Activated CD4-positive, CD25-positive, alpha-beta regulatory T cell (primary cell): ENCODE data around the gene CAMK4.
A peak's percentile ranks its signal among the peaks of the same experiment; 100 is the strongest.

Experiments used
- DNase-seq, 4 experiments: peaks; one replicate each; lab custom pipeline; 2025; lab: John Stamatoyannopoulos, UW

CAMK4 gene

GRCh38 chr5:111229221-111229835 is 5.1 kb downstream of the CAMK4 start:
- DNase-seq: no peak

DNA sequence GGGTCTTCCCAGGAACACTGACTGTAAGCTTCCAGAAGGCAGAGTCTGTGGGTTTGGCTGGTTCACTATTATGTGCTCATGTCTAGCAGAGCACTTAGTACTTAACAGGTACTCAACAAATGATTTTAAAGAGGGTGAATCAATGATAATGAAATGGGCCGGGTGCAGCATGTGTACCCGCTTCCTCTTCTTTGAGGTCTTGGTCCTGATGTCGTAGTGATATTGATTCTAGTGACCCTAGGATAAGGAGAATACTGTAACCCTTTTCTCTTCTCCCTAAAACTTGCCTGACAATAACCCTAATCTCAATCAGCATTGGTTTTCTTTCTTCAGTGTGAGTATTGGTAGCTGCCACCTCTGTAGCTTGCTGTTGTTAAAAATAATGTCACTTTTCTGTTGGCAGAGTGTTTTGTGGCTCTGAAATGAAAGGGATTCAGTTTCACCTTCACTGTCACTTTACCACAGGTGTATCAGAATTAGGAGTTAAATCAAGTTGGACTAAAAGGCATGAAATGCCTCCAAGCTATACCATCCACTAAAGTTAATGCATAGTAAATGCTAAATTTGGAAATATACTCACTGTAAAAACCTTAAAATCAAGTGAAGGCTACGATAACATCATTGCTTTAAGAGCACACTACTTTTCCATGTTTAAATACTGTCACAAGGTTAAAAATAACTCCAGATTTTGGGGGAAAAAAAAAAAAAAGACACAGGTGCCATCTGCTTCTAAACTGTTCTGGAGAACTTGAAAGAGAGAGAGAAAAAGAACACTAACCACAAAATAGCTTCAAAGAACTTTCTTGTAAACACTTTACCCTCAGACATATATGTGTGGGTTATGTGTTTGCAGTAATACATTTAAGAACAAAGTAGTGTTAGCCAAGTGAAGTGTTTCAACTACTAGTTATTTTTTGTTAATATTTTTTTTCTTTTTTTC is 6.0 kb downstream of the CAMK4 start:
- DNase-seq: no peak

GRCh38 chr5:111231119-111231518 is 6.9 kb downstream of the CAMK4 start:
- no peak for DNase-seq

- DNase-seq: no peak
These were observed 8.3 kb downstream of the CAMK4 start for GRCh38 chr5:111232311-111233051.

DNA sequence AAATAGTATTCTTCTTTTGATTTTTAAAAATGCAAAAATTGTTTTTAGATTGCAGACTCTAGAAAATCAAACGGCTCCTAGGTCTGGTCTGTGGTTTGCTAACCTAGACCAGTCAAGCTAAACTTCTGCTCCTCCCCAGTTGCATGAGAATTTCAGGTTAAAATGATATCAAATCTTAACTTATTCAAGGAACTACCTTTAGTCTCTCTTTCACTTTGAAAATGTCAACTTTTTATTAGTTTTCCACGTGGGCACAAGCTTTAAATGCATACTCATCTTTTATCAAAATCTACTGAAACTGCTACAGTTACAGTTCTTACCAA is 8.8 kb downstream of the CAMK4 start:
- no peak for DNase-seq

DNA sequence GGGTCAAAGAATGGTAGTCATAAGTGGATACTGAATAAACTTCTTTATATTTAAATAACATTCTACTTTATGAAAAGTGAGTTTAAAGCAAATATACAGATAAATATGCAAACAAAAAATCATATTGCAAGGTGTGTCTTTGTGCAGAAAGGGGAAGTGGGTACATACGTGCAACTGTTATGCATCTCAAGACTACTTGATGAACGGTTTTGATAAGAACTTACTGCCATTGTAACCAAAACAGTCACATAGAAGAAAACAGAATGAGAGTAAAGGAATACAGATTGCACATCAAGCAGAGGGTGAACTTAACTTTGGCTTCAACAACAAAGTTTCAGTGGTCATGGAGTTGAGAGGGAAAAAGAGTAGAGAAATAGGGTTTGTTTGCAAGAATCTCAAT is 9.9 kb downstream of the CAMK4 start:
- no peak for DNase-seq

DNA sequence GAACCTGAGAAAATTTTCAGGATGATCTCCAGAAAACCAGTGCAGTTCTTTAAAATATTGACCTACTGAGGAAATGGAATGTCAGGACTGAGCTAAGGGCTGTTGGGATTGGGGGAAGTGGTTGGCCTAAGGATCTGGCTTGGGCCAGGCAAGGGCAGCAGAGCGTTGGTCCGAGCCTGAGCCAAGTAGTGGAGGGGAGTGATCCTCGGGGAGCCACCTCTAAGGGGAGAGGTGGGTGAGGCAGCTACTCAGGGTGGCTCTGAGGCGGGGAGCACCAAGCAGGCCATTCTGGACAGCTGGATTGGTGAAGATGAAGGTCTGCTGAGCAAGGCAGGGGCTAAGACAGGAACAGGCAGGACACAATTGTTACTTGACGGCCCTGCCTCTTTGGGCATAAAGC is 11.5 kb downstream of the CAMK4 start:
- no peak for DNase-seq

DNA sequence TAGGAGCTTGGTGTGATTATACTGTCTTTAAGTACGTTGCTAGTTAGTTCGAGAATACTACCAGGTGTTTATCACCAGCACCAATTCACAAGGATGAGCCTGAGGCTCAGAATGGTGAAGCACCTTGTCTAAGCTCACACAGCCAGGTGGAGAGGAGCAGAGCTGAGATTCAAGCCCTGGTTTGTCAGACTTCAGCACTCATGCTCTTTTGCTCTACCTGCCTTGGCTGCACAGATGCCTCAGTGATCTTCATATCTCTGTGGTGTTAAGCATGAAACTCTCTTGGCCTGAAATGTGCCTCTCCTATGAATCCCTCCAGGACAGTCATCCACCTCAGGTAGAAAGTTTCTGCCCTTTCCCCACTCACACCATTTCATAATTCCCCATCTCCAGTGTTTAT is 12.2 kb downstream of the CAMK4 start:
- no peak for DNase-seq

- DNase-seq: no peak
These were observed 12.8 kb downstream of the CAMK4 start for GRCh38 chr5:111236995-111237394.

DNA sequence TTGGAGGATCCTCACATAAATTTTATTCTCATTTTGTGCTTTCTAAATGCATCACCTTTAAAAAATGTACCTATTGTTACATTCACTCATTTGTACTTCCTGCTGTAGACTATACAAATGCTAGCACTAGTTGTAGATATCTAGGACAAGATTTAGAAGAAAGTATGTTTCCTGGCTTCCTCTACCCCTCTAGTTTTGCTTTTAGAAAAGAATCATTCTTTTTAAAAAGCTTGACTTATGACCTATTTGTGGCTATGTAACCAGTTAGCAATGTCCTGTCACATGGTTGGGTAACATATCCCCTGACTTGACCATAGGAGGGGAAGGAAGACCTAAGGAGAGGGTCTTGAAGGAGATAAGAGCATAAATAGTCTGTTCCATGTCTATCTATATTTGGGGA is 13.3 kb downstream of the CAMK4 start:
- no peak for DNase-seq

- DNase-seq: no peak
These were observed 14.4 kb downstream of the CAMK4 start for GRCh38 chr5:111238431-111239225.

DNA sequence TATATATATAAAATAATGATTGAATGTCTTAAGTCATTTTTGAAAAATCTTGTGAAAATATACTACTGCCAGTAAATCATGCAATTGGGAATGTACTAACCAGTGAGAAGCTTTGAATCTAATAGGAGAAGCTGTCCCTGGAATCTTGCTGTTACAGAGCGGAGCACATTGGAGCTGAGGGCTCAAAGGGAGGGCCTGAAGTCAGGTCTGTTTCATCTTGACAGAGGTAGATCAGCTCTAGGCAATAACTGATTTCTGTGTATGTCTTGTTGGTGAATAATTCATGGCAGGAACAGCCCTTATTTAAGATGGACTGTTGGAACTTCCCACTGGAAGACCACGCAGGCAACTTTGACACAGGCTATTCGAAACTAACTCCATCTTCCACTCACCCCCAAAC is 17.5 kb downstream of the CAMK4 start:
- DNase-seq: no peak

DNA sequence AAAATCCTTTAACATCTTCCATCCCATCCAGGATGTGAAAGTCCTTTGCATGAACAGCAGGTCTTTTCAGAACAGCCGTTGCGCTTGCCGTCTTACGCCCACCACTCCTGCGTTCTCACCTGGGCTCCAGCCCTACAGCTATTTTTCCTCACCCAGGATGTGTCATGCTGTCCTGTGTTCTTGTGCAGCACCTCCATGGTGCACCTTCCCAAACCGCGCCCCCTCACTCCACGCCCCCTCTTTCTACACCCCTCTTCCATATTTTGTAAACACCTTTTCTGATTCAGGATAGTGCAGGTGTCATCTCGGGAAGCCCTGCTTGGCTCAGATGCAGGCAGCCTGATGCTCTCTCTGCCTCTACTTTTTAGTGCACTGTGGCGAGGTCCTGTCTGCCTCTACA is 18.4 kb downstream of the CAMK4 start:
- DNase-seq: no peak

GRCh38 chr5:111243318-111243717 is 19.1 kb downstream of the CAMK4 start:
- DNase-seq: no peak

- DNase-seq: no peak
These were observed 21.5 kb downstream of the CAMK4 start for GRCh38 chr5:111245654-111246053.

GRCh38 chr5:111246459-111246858 is 22.3 kb downstream of the CAMK4 start:
- no peak for DNase-seq

DNA sequence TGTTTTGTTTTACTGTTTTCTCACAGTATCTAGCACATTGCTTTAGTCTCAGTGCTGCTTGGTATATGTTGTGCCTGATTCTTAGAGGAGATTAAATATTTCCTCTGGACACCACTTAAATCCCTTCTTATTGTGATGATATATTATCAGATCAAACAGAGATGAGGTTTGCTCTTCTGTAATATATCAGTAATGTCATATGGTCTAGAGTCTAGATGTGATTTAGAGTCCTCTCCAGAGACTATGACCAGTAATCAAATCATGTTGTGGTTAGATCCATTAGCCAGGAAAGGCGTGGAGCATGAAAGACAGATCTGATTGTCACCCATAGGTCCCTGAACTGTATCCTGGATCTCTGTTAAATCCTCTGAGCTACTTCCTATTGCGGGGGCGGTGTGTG is 24.4 kb downstream of the CAMK4 start:
- DNase-seq: no peak

DNA sequence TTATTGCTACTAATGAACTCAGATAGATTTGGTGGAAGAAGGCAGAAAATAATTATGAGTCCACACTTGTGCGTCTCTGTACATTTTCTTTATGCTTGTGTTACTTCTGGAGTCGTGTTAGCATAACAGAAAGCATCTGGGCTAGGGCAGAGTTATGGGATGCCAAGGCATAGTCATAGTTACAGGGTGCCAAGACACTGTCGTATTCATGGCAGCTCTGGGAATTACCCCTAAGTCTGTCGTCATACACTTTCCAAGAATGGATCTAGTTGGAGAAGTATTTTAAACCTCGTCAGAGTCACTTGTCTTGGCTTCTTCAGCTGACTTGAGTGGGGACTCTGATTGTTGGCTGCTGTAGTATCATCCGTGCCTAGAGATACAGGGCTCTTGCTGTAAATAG is 27.7 kb downstream of the CAMK4 start:
- DNase-seq: no peak

GRCh38 chr5:111252799-111253545 is 28.8 kb downstream of the CAMK4 start:
- no peak for DNase-seq

GRCh38 chr5:111254613-111255012 is 30.4 kb downstream of the CAMK4 start:
- DNase-seq: peak in 2 of 4 experiments; percentile 28 to 45

- no peak for DNase-seq
These were observed 31.0 kb downstream of the CAMK4 start for GRCh38 chr5:111255169-111255568.
